ENCODE measurements around the gene CELF3. TPM values are rescaled to one million over a fixed set of nuclear protein-coding genes. Genes with fewer than 3 reads are reported as not detected.

CELF3 gene
- total and polyA plus RNA-seq, 2 of the 13 experiments (the other 11 are each of a cell fraction or from before 2014, with no cell fraction given): not detected

DNA sequence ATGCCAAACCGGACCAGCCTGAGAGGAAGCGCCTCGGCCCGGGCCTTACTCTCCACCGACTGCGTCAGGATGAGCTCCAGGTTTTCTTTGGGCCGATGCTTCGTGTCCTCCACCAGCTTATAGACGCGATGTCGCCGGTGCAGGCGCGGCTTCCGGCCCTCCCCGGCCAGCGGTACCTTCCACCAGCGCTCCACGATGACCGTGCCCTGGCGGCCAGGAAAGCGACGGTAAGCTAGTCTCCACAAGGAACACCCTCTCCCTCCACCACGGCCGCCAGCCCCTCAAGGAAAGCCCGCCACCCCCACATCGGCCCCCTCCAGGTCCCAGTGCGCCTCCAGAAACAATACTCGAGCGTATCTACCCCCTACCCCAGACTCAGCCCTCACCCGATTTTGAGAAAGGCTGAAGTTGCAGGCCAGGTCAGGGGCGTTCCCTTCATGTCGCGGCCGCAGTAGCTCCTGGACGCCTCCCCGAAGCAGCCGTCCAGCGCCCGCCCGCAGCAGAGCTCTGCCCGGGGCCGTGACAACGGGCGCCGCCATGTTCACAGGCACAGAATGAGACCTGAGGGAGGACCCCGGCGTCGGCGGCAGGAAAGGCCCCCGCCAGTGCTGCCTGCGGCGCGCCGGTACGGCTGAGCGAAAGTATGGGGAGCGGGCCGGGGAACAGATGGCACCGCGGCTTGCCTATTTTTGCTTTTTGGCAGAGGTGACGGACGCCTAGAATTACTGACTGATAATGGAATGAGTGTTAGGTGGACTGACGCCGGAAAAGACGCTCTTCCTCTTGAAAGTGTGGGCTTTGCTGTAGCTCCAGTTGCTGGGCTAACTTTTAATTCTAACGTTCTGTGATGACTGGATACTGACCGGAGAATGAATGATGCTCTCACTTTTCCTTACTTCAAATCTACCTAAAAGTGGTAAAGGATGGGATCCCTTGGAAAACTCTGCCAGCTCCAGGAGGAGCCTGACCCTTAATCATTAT lies 46.6 kb upstream of the CELF3 start, which contains the start of gene MRPL9 (continued):
- TF ChIP-seq, protein P1, sequence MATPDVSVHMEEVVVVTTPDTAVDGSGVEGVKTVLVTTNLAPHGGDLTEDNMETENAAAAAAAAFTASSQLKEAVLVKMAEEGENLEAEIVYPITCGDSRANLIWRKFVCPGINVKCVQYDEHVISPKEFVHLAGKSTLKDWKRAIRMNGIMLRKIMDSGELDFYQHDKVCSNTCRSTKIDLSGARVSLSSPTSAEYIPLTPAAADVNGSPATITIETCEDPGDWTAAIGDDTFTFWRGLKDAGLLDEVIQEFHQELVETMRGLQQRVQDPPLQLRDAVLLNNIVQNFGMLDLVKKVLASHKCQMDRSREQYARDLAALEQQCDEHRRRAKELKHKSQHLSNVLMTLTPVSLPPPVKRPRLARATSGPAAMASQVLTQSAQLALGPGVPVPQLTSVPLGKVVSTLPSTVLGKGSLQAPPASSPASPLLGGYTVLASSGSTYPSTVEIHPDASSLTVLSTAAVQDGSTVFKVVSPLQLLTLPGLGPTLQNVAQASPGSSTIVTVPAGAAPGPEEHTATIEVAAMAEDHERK (CRISPR knock-in tag; IDR thresholded peaks at IDR 0.05; ENCODE audit: low read depth): no peak
- TF ChIP-seq, protein P2, sequence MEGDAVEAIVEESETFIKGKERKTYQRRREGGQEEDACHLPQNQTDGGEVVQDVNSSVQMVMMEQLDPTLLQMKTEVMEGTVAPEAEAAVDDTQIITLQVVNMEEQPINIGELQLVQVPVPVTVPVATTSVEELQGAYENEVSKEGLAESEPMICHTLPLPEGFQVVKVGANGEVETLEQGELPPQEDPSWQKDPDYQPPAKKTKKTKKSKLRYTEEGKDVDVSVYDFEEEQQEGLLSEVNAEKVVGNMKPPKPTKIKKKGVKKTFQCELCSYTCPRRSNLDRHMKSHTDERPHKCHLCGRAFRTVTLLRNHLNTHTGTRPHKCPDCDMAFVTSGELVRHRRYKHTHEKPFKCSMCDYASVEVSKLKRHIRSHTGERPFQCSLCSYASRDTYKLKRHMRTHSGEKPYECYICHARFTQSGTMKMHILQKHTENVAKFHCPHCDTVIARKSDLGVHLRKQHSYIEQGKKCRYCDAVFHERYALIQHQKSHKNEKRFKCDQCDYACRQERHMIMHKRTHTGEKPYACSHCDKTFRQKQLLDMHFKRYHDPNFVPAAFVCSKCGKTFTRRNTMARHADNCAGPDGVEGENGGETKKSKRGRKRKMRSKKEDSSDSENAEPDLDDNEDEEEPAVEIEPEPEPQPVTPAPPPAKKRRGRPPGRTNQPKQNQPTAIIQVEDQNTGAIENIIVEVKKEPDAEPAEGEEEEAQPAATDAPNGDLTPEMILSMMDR (CRISPR knock-in tag; IDR thresholded peaks at IDR 0.05): no peak; the same call in 1 of the 2 replicates
- TF ChIP-seq ZNF33A (CRISPR knock-in tag; IDR thresholded peaks at IDR 0.05; ENCODE audit: borderline replicate concordance) (no peak), ZNF12 (CRISPR knock-in tag; IDR thresholded peaks at IDR 0.05) (peak; percentile 28; the same call in 1 of the 2 replicates), TMF1 (CRISPR knock-in tag; IDR thresholded peaks at IDR 0.05; ENCODE audit: low read depth) (peak; percentile 77; the same call in 1 of the 2 replicates), TAF1 (CRISPR knock-in tag; IDR thresholded peaks at IDR 0.05) (peak; percentile 95), MED1 (CRISPR knock-in tag; IDR thresholded peaks at IDR 0.05) (peak; percentile 75), ZFP41 (CRISPR knock-in tag; IDR thresholded peaks at IDR 0.05; ENCODE audit: borderline replicate concordance) (no peak), ZBTB8A (CRISPR knock-in tag; IDR thresholded peaks at IDR 0.05; ENCODE audit: borderline replicate concordance, low read depth) (no peak), MAFG (CRISPR knock-in tag; IDR thresholded peaks at IDR 0.05) (no peak; the same call in 1 of the 2 replicates)
- TF ChIP-seq, protein P3, sequence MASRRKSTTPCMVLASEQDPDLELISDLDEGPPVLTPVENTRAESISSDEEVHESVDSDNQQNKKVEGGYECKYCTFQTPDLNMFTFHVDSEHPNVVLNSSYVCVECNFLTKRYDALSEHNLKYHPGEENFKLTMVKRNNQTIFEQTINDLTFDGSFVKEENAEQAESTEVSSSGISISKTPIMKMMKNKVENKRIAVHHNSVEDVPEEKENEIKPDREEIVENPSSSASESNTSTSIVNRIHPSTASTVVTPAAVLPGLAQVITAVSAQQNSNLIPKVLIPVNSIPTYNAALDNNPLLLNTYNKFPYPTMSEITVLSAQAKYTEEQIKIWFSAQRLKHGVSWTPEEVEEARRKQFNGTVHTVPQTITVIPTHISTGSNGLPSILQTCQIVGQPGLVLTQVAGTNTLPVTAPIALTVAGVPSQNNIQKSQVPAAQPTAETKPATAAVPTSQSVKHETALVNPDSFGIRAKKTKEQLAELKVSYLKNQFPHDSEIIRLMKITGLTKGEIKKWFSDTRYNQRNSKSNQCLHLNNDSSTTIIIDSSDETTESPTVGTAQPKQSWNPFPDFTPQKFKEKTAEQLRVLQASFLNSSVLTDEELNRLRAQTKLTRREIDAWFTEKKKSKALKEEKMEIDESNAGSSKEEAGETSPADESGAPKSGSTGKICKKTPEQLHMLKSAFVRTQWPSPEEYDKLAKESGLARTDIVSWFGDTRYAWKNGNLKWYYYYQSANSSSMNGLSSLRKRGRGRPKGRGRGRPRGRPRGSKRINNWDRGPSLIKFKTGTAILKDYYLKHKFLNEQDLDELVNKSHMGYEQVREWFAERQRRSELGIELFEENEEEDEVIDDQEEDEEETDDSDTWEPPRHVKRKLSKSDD (CRISPR knock-in tag; IDR thresholded peaks at IDR 0.05; ENCODE audit: low read depth): 0 out of 2 replicates have a peak, but pooled peaks have one; percentile 24
- TF ChIP-seq, protein P4, sequence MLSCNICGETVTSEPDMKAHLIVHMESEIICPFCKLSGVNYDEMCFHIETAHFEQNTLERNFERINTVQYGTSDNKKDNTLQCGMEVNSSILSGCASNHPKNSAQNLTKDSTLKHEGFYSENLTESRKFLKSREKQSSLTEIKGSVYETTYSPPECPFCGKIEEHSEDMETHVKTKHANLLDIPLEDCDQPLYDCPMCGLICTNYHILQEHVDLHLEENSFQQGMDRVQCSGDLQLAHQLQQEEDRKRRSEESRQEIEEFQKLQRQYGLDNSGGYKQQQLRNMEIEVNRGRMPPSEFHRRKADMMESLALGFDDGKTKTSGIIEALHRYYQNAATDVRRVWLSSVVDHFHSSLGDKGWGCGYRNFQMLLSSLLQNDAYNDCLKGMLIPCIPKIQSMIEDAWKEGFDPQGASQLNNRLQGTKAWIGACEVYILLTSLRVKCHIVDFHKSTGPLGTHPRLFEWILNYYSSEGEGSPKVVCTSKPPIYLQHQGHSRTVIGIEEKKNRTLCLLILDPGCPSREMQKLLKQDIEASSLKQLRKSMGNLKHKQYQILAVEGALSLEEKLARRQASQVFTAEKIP (CRISPR knock-in tag; IDR thresholded peaks at IDR 0.05; ENCODE audit: borderline replicate concordance): no peak
- TF ChIP-seq, protein P5, sequence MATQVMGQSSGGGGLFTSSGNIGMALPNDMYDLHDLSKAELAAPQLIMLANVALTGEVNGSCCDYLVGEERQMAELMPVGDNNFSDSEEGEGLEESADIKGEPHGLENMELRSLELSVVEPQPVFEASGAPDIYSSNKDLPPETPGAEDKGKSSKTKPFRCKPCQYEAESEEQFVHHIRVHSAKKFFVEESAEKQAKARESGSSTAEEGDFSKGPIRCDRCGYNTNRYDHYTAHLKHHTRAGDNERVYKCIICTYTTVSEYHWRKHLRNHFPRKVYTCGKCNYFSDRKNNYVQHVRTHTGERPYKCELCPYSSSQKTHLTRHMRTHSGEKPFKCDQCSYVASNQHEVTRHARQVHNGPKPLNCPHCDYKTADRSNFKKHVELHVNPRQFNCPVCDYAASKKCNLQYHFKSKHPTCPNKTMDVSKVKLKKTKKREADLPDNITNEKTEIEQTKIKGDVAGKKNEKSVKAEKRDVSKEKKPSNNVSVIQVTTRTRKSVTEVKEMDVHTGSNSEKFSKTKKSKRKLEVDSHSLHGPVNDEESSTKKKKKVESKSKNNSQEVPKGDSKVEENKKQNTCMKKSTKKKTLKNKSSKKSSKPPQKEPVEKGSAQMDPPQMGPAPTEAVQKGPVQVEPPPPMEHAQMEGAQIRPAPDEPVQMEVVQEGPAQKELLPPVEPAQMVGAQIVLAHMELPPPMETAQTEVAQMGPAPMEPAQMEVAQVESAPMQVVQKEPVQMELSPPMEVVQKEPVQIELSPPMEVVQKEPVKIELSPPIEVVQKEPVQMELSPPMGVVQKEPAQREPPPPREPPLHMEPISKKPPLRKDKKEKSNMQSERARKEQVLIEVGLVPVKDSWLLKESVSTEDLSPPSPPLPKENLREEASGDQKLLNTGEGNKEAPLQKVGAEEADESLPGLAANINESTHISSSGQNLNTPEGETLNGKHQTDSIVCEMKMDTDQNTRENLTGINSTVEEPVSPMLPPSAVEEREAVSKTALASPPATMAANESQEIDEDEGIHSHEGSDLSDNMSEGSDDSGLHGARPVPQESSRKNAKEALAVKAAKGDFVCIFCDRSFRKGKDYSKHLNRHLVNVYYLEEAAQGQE (IDR thresholded peaks at IDR 0.05; ENCODE audit: borderline replicate concordance in 1 of 2, low read depth in 1 of 2, low read length in 2 of 2): peak in 1 of 2 experiments; percentile 32; a peak in 1 of 4 replicates
